GM20000 (cell line): ENCODE results near the gene UBE3C.
A peak's percentile ranks its signal among the peaks of the same experiment; 100 is the strongest.
"Not testable (repeated sequence)": the region's sequence is repeated elsewhere in the genome, so short reads cannot be mapped to it uniquely, and the experiment has no call there.

ENCODE experiments used
- DNase-seq: peaks from one replicate; pipeline ENCODE4 v3.0.0; 2012; ENCODE audit warnings: low spot score
- CTCF ChIP-seq: IDR thresholded peaks from 2 replicates; pipeline ENCODE4 v1.5.1; 2012; ENCODE audit warnings: mild to moderate bottlenecking, control low read depth; ENCODE audit errors: extremely low read depth, missing control alignments

UBE3C gene

GRCh38 chr7:157138424-157139110, at the start of gene UBE3C:
Gene UBE3C, plus strand, starts transcription at chr7:157138926. Its CDS starts 347 bp downstream, at chr7:157139273.
- peak; percentile 98 for DNase-seq
- TF ChIP-seq CTCF = no peak

- DNase-seq = no peak
Observed at GRCh38 chr7:157089100-157089610, 49.6 kb upstream of the UBE3C start.

GRCh38 chr7:157090485-157091165, 48.1 kb upstream of the UBE3C start:
- DNase-seq = no peak
- TF ChIP-seq CTCF = no peak

More at GRCh38 chr7:157089100-157089610, 49.6 kb upstream of the UBE3C start:
- TF ChIP-seq CTCF = no peak

- no peak for DNase-seq
- TF ChIP-seq CTCF = no peak
Observed at GRCh38 chr7:157096286-157097055, 42.3 kb upstream of the UBE3C start.

GRCh38 chr7:157097056-157097329, 41.7 kb upstream of the UBE3C start:
- no peak for TF ChIP-seq CTCF
- no peak for DNase-seq

- no peak for DNase-seq
- TF ChIP-seq CTCF = no peak
Observed at GRCh38 chr7:157097569-157097968, 41.2 kb upstream of the UBE3C start.

GRCh38 chr7:157100005-157100404, 38.7 kb upstream of the UBE3C start:
- DNase-seq = not testable (repeated sequence)

GRCh38 chr7:157103641-157104040, 35.1 kb upstream of the UBE3C start:
- DNase-seq = not testable (repeated sequence)
